ENCODE results near the gene USP47. TPM values are rescaled to one million over a fixed set of nuclear protein-coding genes. Genes with fewer than 3 reads are reported as not detected.

USP47 gene
- polyA plus RNA-seq, 2 of the 4 experiments (the other 2 are of a cell fraction) = 31.0 to 32.8 TPM

GRCh38 chr11:11841723-11842420 is at the start of gene USP47 (continued):
- TF ChIP-seq FOSL2 (IDR thresholded peaks at IDR 0.05) (no peak), FOSL2 (CRISPR knock-in tag; IDR thresholded peaks at IDR 0.05) (no peak), JUN (IDR thresholded peaks at IDR 0.05) (peak; percentile 47 to 91; a peak in 4 of 5 replicates), EHF (CRISPR knock-in tag; IDR thresholded peaks at IDR 0.05) (no peak), POLR2A (IDR thresholded peaks at IDR 0.05; ENCODE audit: low read length) (peak; percentile 97), USF2 (IDR thresholded peaks at IDR 0.05) (no peak), CEBPB (IDR thresholded peaks at IDR 0.05) (peak in 1 of 2 experiments; percentile 48; a peak in 1 of 4 replicates), GATA3 (IDR thresholded peaks at IDR 0.05; ENCODE audit: borderline replicate concordance) (0 out of 2 replicates have a peak, but pooled peaks have one; percentile 32), SREBF2 (IDR thresholded peaks at IDR 0.05) (no peak), ESRRA (IDR thresholded peaks at IDR 0.05; ENCODE audit: borderline replicate concordance, low read length) (no peak), RARB (CRISPR knock-in tag; IDR thresholded peaks at IDR 0.05) (no peak), TP53 (CRISPR knock-in tag; IDR thresholded peaks at IDR 0.05) (0 out of 2 replicates have a peak, but pooled peaks have one; percentile 36), MYC (IDR thresholded peaks at IDR 0.05; ENCODE audit: borderline replicate concordance, low read length) (no peak), HES2 (IDR thresholded peaks at IDR 0.05) (no peak), ZFP36 (IDR thresholded peaks at IDR 0.05; ENCODE audit: borderline replicate concordance, partially characterized antibody) (no peak), PBX3 (IDR thresholded peaks at IDR 0.05) (no peak), RCOR1 (IDR thresholded peaks at IDR 0.05; ENCODE audit: low read depth, low read length) (no peak), TFCP2L1 (CRISPR knock-in tag; IDR thresholded peaks at IDR 0.05) (no peak), BCL3 (IDR thresholded peaks at IDR 0.05) (peak; percentile 66; the same call in 2 of the 3 replicates), KDM1A (IDR thresholded peaks at IDR 0.05; ENCODE audit: low read depth) (no peak), RFX5 (IDR thresholded peaks at IDR 0.05) (no peak), ELK1 (IDR thresholded peaks at IDR 0.05; ENCODE audit: low read depth, low read length) (no peak), HMGXB4 (CRISPR knock-in tag; IDR thresholded peaks at IDR 0.05; ENCODE audit: borderline replicate concordance) (no peak), EHMT2 (IDR thresholded peaks at IDR 0.05; ENCODE audit: low read depth) (no peak), MAX (IDR thresholded peaks at IDR 0.05) (peak; percentile 56), NR3C1 (IDR thresholded peaks at IDR 0.05) (no peak), ZC3H11A (IDR thresholded peaks at IDR 0.05) (no peak), KDM5A (IDR thresholded peaks at IDR 0.05) (no peak), JUNB (IDR thresholded peaks at IDR 0.05) (no peak), BHLHE40 (IDR thresholded peaks at IDR 0.05; ENCODE audit: low read depth, low read length) (no peak)
